PFSK-1 (cell line): ENCODE results near the gene TOP2B.

Experiments used
- FOXP2 ChIP-seq: optimal IDR thresholded peaks from 2 replicates; pipeline ENCODE3; 2011; ENCODE audit warnings: borderline replicate concordance, control low read depth, inconsistent platforms; ENCODE audit not compliant: insufficient read depth; ENCODE audit errors: extremely low read length, extremely low read depth
- POLR2AphosphoS5 ChIP-seq: IDR thresholded peaks from 2 replicates; pipeline ENCODE4 v1.6.1; 2012; ENCODE audit warnings: low read depth, mild to moderate bottlenecking, control low read depth, low read length, moderate library complexity
- REST ChIP-seq, 2 experiments: IDR thresholded peaks; 2 replicates each; pipeline versions ENCODE4 v1.6.1 to v1.8.0; 2011 to 2012; ENCODE audit warnings: low read depth in 2 of 2, low read length in 2 of 2, control low read depth in 1 of 2, inconsistent platforms in 1 of 2, mild to moderate bottlenecking in 1 of 2, moderate library complexity in 1 of 2; ENCODE audit not compliant: insufficient read depth in 1 of 2
- SIN3A ChIP-seq: IDR thresholded peaks from 2 replicates; pipeline ENCODE4 v1.6.1; 2012; ENCODE audit warnings: mild to moderate bottlenecking, low read length, moderate library complexity, borderline replicate concordance; ENCODE audit not compliant: insufficient read depth
- TAF1 ChIP-seq: IDR thresholded peaks from 2 replicates; pipeline ENCODE4 v1.6.1; 2012; ENCODE audit warnings: low read length, control low read depth, borderline replicate concordance; ENCODE audit not compliant: insufficient read depth

Gene TOP2B

GRCh38 chr3:25633919-25634318, 30.8 kb downstream of the TOP2B start:
- TF ChIP-seq SIN3A, result no peak
- no peak for TF ChIP-seq TAF1
- TF ChIP-seq REST (IDR thresholded peaks at IDR 0.05; ENCODE audit: insufficient read depth in 1 of 2, low read depth in 2 of 2, low read length in 2 of 2), result no peak
- TF ChIP-seq FOXP2, result no peak
- TF ChIP-seq POLR2AphosphoS5, result no peak

- TF ChIP-seq SIN3A (no peak), POLR2AphosphoS5 (no peak), REST (IDR thresholded peaks at IDR 0.05; ENCODE audit: insufficient read depth in 1 of 2, low read depth in 2 of 2, low read length in 2 of 2) (no peak), TAF1 (no peak), FOXP2 (no peak)
Observed at GRCh38 chr3:25631989-25632388, 32.7 kb downstream of the TOP2B start.

- TF ChIP-seq TAF1 (no peak), FOXP2 (no peak), POLR2AphosphoS5 (no peak), SIN3A (no peak)
Observed at GRCh38 chr3:25621087-25621486, 43.6 kb downstream of the TOP2B start.

GRCh38 chr3:25620493-25620892, 44.2 kb downstream of the TOP2B start:
- TF ChIP-seq POLR2AphosphoS5, result no peak
- no peak for TF ChIP-seq FOXP2

GRCh38 chr3:25619382-25619781, 45.3 kb downstream of the TOP2B start:
- TF ChIP-seq TAF1 (no peak), POLR2AphosphoS5 (no peak), FOXP2 (no peak), REST (IDR thresholded peaks at IDR 0.05; ENCODE audit: insufficient read depth in 1 of 2, low read depth in 2 of 2, low read length in 2 of 2) (no peak), SIN3A (no peak)

GRCh38 chr3:25618028-25618427, 46.7 kb downstream of the TOP2B start:
- TF ChIP-seq POLR2AphosphoS5, result no peak
- no peak for TF ChIP-seq REST (IDR thresholded peaks at IDR 0.05; ENCODE audit: insufficient read depth in 1 of 2, low read depth in 2 of 2, low read length in 2 of 2)
- no peak for TF ChIP-seq SIN3A
- TF ChIP-seq FOXP2, result no peak
- TF ChIP-seq TAF1, result no peak
